Measurements from ENCODE around the gene FLT1.
A peak's percentile ranks its signal among the peaks of the same experiment; 100 is the strongest.

The FLT1 gene

DNA sequence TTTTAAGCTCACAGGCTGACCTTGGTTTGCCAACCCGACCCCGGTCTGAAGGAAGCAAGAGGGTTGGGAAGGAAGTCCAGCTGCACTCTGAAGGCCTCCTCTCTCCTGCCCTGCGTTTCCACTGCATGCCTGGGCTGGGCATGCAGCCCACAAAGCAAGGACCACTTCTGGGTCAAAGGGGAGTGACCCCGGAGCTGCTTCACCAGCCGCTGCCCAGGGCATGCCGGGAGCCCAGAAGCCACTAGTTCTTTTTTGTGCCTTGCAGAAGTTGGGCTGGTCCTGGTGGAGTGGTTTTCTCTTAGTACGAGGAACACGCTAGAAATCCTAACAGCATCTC lies 166.7 kb downstream of the FLT1 start:
- TF ChIP-seq, protein P1, sequence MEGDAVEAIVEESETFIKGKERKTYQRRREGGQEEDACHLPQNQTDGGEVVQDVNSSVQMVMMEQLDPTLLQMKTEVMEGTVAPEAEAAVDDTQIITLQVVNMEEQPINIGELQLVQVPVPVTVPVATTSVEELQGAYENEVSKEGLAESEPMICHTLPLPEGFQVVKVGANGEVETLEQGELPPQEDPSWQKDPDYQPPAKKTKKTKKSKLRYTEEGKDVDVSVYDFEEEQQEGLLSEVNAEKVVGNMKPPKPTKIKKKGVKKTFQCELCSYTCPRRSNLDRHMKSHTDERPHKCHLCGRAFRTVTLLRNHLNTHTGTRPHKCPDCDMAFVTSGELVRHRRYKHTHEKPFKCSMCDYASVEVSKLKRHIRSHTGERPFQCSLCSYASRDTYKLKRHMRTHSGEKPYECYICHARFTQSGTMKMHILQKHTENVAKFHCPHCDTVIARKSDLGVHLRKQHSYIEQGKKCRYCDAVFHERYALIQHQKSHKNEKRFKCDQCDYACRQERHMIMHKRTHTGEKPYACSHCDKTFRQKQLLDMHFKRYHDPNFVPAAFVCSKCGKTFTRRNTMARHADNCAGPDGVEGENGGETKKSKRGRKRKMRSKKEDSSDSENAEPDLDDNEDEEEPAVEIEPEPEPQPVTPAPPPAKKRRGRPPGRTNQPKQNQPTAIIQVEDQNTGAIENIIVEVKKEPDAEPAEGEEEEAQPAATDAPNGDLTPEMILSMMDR (conservative IDR thresholded peaks at IDR 0.05; ENCODE audit: low read depth, low read length) = no peak
- no peak for DNase-seq (ENCODE audit: low read depth)
- no peak overlapping the region for H3K4me3 ChIP-seq (ENCODE audit: low read length)

- H3K4me3 ChIP-seq (ENCODE audit: low read length) = no peak overlapping the region
- DNase-seq (ENCODE audit: low read depth) = no peak
- TF ChIP-seq, protein P1 (conservative IDR thresholded peaks at IDR 0.05; ENCODE audit: low read depth, low read length) = no peak
Observed at GRCh38 chr13:28327373-28328270, 167.3 kb downstream of the FLT1 start.

GRCh38 chr13:28326056-28326455 lies 168.9 kb downstream of the FLT1 start:
- TF ChIP-seq, protein P1 (conservative IDR thresholded peaks at IDR 0.05; ENCODE audit: low read depth, low read length) = no peak
- H3K4me3 ChIP-seq (ENCODE audit: low read length) = no peak overlapping the region
- no peak for DNase-seq (ENCODE audit: low read depth)

DNA sequence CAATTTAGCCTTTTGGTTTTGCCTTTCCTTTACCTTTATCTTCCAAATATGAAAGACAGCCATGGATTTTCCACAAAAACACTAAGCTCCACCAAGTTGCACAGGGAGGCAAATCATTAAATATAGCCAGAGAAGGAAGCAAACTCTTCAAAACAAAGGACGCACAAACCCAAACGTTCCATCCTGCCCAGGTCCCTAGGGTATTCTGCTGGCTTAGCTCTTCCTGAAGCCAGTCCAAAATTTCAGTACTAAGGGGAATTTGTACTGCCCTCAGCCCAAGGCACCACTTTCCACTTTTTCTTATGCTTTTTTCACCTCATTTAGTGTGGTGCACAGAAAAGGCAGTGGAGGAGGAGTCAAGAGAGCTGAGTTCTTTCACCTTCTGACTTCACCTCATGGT lies 169.9 kb downstream of the FLT1 start:
- no peak overlapping the region for H3K4me3 ChIP-seq (ENCODE audit: low read length)
- TF ChIP-seq, protein P1 (conservative IDR thresholded peaks at IDR 0.05; ENCODE audit: low read depth, low read length) = no peak
- no peak for DNase-seq (ENCODE audit: low read depth)

GRCh38 chr13:28324181-28324789 lies 170.6 kb downstream of the FLT1 start:
- TF ChIP-seq, protein P1 (conservative IDR thresholded peaks at IDR 0.05; ENCODE audit: low read depth, low read length) = peak; percentile 93
- DNase-seq (ENCODE audit: low read depth) = peak; percentile 16
- H3K4me3 ChIP-seq (ENCODE audit: low read length) = no peak overlapping the region

DNA sequence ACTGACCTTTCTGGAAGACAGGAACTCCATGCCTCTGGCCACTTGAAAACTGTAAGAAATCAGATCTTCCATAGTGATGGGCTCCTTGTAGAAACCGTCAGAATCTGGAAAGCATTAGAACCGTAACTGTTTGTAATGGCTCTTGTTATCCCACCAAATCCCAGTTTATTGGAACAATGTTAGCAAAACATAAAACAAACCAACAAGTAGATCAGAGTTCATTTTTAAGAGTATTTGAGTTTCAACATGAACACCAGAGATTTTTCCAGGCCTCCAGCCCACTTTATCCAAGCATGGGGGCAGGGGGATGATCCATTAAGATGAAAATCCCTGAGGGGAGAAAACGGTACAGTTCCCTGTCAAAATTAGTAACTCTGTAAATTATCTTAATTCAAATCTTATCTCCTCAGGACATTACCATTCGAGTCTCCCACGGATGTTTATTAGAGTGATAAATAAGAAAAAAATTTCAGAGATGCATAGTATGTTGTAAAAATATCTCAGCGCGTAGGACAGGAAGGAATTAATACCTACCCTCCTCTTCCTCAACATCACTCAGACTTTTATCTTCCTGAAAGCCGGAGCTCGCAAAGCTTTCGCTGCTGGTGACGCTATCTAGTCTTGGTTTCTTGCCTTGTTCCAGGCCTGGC lies 172.5 kb downstream of the FLT1 start:
- H3K4me3 ChIP-seq (ENCODE audit: low read length) = no peak overlapping the region
- no peak for DNase-seq (ENCODE audit: low read depth)
- TF ChIP-seq, protein P1 (conservative IDR thresholded peaks at IDR 0.05; ENCODE audit: low read depth, low read length) = no peak
